IPS-NIHi7 (cell line): ENCODE results near the gene PKHD1.

Experiments used
- DNase-seq: peaks from one replicate; pipeline ENCODE4 v3.0.0; 2012; ENCODE audit warnings: mixed read lengths; ENCODE audit errors: extremely low spot score

Gene PKHD1

GRCh38 chr6:51793393-51793792 lies 294.0 kb downstream of the PKHD1 start:
- DNase-seq, result no peak

DNA sequence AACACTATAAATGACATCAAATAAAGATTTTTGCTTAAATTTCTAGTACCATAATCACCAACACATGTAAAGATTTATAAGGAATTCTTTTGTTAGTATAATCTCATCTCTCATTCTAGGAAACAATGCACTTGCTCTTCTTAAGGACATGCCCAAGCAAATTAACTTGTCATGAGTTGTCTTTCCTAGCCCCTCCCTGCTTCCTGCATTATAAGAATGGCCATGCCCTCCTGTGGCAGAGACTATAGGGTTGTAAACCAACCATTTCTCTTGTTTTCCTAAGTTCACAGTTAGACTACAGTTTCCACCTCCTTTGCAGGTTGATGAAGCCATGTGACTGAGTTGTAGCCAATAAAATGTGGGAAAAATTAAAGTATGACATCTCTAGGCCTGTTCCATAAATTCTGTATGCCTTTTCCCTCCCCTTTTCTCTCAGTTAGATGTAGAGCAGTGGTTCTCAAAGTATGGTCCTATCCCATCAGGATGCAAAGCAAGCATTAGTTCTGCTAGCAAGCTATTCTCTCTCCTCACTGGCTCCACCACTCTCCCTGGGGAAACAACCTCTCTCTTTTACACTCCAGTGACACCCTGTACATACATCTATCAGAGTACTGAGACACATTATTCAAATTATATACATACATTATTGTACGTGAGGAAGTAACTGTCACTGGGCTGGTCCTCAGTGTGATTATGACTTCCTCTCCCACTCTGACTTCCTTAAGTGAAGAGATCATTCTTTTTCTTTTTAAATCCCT lies 295.0 kb downstream of the PKHD1 start:
- no peak for DNase-seq

- no peak for DNase-seq
Observed at GRCh38 chr6:51790946-51791345, 296.5 kb downstream of the PKHD1 start.

GRCh38 chr6:51788121-51788520 lies 299.3 kb downstream of the PKHD1 start:
- no peak for DNase-seq

GRCh38 chr6:51778666-51779065 lies 308.7 kb downstream of the PKHD1 start:
- no peak for DNase-seq

- DNase-seq, result no peak
Observed at GRCh38 chr6:51777618-51778017, 309.8 kb downstream of the PKHD1 start.

GRCh38 chr6:51775942-51776860 lies 311.2 kb downstream of the PKHD1 start:
- DNase-seq, result no peak

GRCh38 chr6:51768087-51768486 lies 319.3 kb downstream of the PKHD1 start:
- DNase-seq, result no peak

DNA sequence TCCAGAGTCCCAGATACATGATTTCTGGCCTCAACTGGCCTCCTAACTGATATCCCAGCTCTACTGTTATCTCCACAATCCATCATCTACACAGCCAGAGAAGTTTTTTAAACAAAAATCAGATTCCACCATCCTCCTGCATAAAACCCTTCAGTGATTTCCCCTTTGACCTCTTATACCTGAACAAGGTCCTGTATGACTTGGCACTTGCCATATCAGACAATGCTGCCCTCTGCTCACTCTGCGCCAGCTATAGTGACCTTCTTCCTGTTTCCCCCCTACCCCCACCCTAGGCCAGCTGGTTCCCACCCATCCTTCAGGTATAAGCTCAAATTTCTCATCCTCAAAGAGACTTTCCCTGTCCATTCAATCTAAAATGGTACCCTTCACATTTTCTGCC lies 322.2 kb downstream of the PKHD1 start:
- DNase-seq, result no peak

DNA sequence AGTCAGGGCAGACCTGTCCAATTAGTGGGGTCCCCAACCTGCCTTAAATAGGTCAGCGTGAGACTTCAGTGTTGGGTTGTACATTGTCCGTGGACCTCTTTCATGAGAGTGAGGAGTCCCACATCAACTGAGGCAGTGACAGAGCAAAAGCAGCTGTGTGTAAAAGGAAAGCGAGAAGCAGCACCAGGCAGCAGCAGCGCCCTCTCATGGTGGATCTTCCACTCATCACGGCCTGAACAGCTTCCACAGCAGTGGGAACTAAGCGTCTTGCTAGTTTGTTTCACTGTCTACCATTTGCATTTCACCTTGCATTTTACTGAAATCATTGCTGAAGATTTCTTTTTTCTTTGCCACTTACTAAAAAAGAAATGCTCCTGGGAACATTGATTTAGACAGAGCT lies 333.8 kb downstream of the PKHD1 start:
- DNase-seq, result peak; percentile 77

DNA sequence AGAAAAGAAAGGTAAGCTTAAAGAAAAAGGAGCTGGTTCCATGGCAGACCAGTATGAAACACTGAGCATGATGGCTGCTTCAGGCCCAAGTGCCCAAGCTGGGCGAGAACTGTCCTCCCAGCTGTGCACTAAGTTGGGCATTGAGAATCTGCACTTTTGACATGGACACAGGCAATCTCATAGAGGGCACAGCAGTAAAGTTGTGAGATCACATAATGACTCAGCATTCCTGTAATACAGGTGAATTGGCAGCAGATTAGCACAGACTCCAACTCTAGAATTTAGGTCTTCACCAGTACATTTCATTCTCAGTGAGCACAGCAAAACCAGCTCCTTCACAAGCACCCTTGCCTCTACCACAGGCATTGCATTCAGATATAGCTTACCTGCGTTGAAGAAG lies 343.4 kb downstream of the PKHD1 start:
- DNase-seq, result no peak

DNA sequence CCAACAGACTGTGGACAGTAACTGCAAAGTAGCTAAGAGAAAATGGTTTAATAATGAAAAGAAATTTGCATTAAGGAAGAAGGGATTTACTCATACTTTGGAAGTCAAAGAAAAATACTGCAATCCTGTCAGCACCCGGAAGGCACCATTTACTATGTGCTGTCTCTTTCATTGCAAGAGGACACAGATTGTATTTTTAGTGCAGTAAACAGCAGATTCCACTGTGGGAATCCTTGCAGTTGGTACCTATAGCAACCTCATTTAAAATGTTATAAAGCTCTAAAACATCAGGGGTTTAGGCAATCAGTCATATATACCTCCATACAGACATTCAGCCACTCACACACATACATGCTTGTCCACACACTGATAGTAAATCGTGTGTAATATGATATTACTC lies 346.8 kb downstream of the PKHD1 start:
- no peak for DNase-seq

DNA sequence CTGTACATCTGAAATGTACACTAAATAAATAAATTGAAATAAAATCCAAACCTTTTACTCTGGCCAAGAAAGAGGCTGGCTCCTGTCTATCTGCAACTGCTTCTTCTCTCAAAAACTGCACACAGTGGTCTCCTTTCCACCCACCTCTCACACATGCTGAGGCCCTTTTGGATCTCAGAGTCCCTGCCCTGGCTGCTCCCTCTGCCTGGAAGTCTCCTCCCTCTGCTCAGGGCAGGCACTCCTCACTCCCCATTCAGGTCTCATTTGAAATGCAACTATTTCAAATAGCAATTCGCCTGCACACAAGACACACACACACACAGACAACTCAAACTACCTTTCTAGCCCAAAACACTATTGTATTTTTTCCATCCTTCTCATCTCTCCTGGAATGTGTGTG lies 348.8 kb downstream of the PKHD1 start:
- peak; percentile 17 for DNase-seq

DNA sequence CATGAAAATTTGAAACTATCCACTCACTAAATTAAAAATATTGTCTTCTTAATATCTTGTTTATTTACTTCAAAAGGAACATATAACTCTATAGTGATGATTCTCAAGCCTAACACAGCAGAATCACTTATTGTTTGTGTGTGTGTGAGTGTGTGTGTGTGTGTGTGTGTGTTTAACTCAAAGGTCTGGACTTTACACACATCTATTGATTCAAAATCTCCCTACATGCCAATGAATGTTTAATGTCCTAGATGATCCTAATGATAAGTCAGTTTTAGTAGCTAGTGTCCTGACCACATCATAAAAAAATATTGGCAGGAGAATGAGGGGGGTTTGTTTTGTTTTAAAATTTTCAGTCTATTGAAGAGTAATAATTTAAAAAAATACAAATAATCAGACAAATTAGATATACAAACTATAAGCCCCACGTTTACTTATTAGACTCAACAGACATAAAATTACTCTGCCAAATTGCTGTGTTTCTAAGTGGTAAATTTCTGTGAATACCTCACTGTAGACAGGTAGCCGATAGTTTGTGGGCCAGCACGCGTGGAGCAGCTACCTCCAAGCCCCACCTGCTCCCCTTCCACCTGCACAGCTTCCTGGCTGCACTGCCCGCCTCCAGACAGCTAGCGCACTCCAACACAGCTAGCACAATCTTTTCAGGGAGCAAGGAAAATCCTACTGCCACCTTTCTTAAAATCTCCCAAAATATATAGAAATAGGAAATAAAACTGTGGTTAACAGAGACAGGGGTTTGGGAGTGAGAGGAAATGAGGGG lies 349.6 kb downstream of the PKHD1 start:
- DNase-seq, result no peak

DNA sequence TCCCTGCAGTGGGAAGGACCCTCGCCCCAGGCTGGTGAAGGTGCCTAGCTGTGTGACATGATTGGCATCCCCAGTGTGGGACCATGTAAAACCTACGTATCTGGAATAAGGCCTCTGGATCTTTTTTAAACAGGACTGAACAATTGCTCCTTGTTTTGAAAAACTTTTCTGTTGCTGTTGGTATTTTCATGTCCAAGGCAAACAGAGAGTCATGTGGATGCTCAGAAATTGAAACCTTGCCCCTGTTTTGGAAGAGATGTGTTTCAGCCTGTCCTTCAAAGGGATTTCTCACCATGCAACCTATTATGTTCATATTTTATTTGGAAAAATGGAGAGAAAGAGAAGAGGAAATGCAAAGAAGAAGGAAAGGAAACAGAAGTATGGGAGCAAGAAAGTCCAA lies 362.3 kb downstream of the PKHD1 start:
- no peak for DNase-seq

DNA sequence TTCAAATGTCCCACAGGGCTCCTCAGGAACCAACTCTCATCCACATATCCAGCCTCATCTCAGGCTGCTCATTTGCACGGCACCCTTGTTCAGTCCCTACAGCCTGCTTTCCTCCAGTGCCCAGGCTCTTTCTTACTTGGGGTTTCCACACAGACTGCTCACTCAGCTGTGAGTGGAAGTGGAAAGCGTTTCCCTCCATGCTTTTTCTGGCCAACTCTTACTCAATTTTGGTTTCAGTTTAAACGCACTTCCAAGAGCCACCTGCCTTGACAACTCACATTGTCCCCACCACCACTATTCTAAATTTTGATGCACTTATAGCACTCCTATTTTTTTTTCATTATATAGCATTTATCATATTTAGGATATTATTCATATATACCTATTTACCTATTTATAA lies 367.1 kb downstream of the PKHD1 start:
- no peak for DNase-seq

DNA sequence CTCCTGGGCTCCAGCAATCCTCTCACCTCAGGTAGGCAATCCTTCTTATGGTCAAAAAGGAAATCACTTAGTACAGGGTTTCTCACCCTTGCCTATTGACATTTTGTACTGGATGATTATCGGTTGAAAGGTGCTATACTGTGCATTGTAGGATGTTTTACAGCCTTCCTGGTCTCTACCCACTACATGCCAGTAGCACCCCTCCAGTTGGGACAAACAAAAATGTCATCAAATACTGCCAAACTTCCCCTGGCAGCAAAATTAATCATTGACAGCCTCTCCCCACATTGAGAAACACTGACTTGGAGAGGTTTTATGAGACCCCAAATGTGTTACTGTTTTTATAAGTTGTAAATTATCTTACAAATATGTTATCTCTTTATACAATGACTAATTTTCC lies 368.1 kb downstream of the PKHD1 start:
- DNase-seq, result no peak

DNA sequence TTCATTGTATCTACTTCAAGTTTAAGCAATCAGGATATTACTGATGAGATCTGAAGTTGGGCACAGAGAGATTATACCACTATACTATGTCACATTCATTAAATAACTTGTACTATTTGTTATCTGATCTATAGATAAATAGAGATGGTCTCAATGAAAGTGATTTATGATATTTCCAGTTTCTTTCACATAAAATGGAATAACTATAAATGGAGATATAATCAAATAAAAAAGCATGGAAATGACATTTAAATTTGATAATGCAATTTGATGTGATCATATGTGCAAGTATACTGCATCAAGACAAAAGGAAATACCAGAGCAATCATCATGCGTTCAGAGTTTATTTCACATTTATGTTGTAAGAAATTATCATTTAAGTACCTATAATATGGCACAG lies 368.9 kb downstream of the PKHD1 start:
- no peak for DNase-seq

- no peak for DNase-seq
Observed at GRCh38 chr6:51717477-51717876, 369.9 kb downstream of the PKHD1 start.

- no peak for DNase-seq
Observed at GRCh38 chr6:51711876-51712275, 375.5 kb downstream of the PKHD1 start.

DNA sequence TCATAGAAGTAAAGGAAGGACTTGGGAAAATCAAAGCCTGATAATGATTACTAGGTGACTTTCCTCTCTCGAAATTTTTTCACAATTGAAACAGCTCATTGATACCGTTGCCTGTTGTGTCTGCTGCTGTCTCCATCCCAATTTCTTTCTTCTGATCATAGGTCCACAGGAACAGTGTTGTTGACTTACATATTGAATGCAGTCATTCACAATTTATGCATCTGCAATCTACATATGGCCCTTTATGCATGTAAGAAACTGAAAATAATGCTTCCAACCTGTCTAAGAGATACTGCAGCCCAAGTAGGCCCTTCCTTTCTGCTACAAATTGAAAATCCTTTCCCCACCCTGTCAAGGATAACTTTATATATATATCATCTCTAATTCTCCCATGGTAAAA lies 381.3 kb downstream of the PKHD1 start:
- no peak for DNase-seq

DNA sequence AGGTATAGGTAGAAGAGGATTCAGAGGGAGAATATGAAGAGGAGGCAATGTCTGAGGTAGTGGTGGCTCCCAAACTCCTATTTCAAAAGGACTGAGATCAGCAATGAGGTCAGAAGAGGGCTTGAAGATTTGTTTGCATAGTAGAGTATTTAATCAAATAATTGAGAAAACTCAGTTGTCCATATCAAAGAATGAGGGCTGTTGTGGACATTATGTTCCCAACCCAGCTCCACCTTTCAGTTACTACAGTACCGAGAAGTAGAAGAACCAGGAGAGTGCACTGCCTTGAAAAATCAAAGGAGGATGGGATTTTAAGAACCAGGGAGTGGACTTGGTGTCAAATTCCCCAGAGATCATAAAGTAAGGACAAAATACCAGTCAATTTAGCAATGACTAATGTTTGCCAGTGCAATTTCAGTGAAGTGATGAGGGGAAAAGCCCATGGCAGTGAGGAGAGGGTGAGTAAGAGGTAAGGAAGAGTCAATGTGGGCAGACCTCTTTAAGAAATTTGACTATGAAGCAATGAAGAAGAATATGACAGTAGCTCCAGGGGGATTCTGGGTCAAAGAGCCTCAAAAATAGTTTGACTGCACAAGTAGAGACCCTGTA lies 382.4 kb downstream of the PKHD1 start:
- no peak for DNase-seq
